A673 (cell line): ENCODE results near the gene ADAM17. TPM values are rescaled to one million over a fixed set of nuclear protein-coding genes. Genes with fewer than 3 reads are reported as not detected.
A peak's percentile ranks its signal among the peaks of the same experiment; 100 is the strongest.
"Not testable (repeated sequence)": the region's sequence is repeated elsewhere in the genome, so short reads cannot be mapped to it uniquely, and the experiment has no call there.

ENCODE experiments used
- BruUV-seq: library from RNA; stranded (reverse); fragments of 400-500 nt; replicated peaks from 2 replicates; lab custom pipeline; 2021; lab: Mats Ljungman, UMichigan
- CTCF ChIA-PET: fragments of 300-600 bp; sonication (Branson Sonifier 250); formaldehyde crosslinking; loops from one replicate; lab custom pipeline; 2022; ENCODE audit warnings: antibody characterized with exemption; lab: Charles Lee
- POLR2A ChIA-PET: fragments of 300-600 bp; sonication (Branson Sonifier 250); formaldehyde crosslinking; loops from one replicate; lab custom pipeline; 2022; ENCODE audit warnings: antibody characterized with exemption; ENCODE audit not compliant: low non-redundant PET; lab: Charles Lee
- DNase-seq: peaks from one replicate; pipeline ENCODE4 v3.0.0-alpha.2; 2015; ENCODE audit warnings: low spot score
- H3K27ac ChIP-seq: fragments of 200-600 bp; sonication (generic); 2 replicates; pipeline ENCODE4 v1.5.1; 2016; ENCODE audit warnings: mixed run types, low read depth, mild to moderate bottlenecking, mixed read lengths, antibody characterized with exemption, low read length; ENCODE audit not compliant: poor library complexity, severe bottlenecking
- H3K27me3 ChIP-seq: fragments of 200-600 bp; sonication (generic); replicated peaks from 2 replicates; pipeline ENCODE4 v1.6.1; 2017; ENCODE audit warnings: mixed run types, low read depth, mild to moderate bottlenecking, mixed read lengths, antibody characterized with exemption, low read length; ENCODE audit not compliant: insufficient read depth, poor library complexity
- H3K36me3 ChIP-seq: fragments of 200-600 bp; sonication (generic); 2 replicates; pipeline ENCODE4 v1.6.1; 2016; ENCODE audit warnings: mixed run types, mild to moderate bottlenecking, mixed read lengths, antibody characterized with exemption, low read length; ENCODE audit not compliant: insufficient read depth, poor library complexity, severe bottlenecking
- H3K4me1 ChIP-seq: fragments of 200-600 bp; sonication (generic); 2 replicates; pipeline ENCODE4 v1.6.1; 2017; ENCODE audit warnings: mixed run types, mild to moderate bottlenecking, mixed read lengths, antibody characterized with exemption, low read length; ENCODE audit not compliant: insufficient read depth, poor library complexity, severe bottlenecking
- H3K4me3 ChIP-seq: fragments of 200-600 bp; sonication (generic); 2 replicates; pipeline ENCODE4 v1.5.1; 2016; ENCODE audit warnings: low read depth, mixed run types, mild to moderate bottlenecking, mixed read lengths, low read length; ENCODE audit not compliant: poor library complexity, severe bottlenecking
- H3K9me3 ChIP-seq: fragments of 200-600 bp; sonication (generic); 2 replicates; pipeline ENCODE4 v1.6.1; 2016; ENCODE audit warnings: mixed run types, low read depth, mild to moderate bottlenecking, mixed read lengths, antibody characterized with exemption, low read length; ENCODE audit not compliant: poor library complexity, severe bottlenecking
- CTCF ChIP-seq: fragments of 300-800, 200-600 bp; sonication (generic); conservative IDR thresholded peaks from 2 replicates; pipeline ENCODE4 v1.5.1; 2017; ENCODE audit warnings: low read depth, mild to moderate bottlenecking, antibody characterized with exemption, low read length, moderate library complexity, mixed read lengths
- EZH2 ChIP-seq: fragments of 200-600 bp; sonication (generic); IDR thresholded peaks from 2 replicates; pipeline ENCODE4 v1.6.1; 2017; ENCODE audit warnings: borderline replicate concordance, low read depth, mild to moderate bottlenecking, mixed read lengths, antibody characterized with exemption, low read length; ENCODE audit not compliant: poor library complexity, severe bottlenecking
- intact Hi-C: fragments of 100-400 bp; cut with micrococcal nuclease; formaldehyde crosslinking; loops from one replicate; pipeline ENCODE4 v1.10.0; 2022; ENCODE audit not compliant: unreplicated experiment
- total RNA-seq: library from RNA; stranded (reverse); gene quantifications from 2 replicates; pipeline ENCODE4 v1.2.3, GENCODE V29; 2021

Gene ADAM17
- total RNA-seq, 1 experiment from 2014 or later: 40.1 TPM

- Histone ChIP-seq H3K27ac (peak overlapping the region; percentile 16), H3K9me3 (no peaks in the 10 kb centered on the region), H3K36me3 (peaks cover 60% of the 10 kb centered on the region), H3K27me3 (no peaks in the 10 kb centered on the region), H3K4me1 (peaks cover 22% of the 10 kb centered on the region), H3K4me3 (no peak overlapping the region)
- DNase-seq: no peak
- CTCF ChIA-PET: no interaction called here
- TF ChIP-seq CTCF (no peak), EZH2 (no peak)
- no TSS peak for BruUV-seq
- intact Hi-C loops: no loop called here
- POLR2A ChIA-PET: no interaction called here
Observed at GRCh38 chr2:9590641-9591040, 35.0 kb upstream of the ADAM17 start.

GRCh38 chr2:9586465-9586864 is 30.8 kb upstream of the ADAM17 start:
- H3K27ac ChIP-seq: no peak overlapping the region
- intact Hi-C loops: no loop called here
- peaks cover 79% of the 10 kb centered on the region for H3K36me3 ChIP-seq

GRCh38 chr2:9585486-9585885 is 29.9 kb upstream of the ADAM17 start:
- H3K4me3 ChIP-seq: no peak overlapping the region
- TF ChIP-seq EZH2: no peak
- TF ChIP-seq CTCF: no peak
- no peak for DNase-seq
- H3K9me3 ChIP-seq: no peaks in the 10 kb centered on the region
- intact Hi-C loops: no loop called here
- peaks cover 71% of the 10 kb centered on the region for H3K36me3 ChIP-seq
- H3K27me3 ChIP-seq: no peaks in the 10 kb centered on the region
- no TSS peak for BruUV-seq
- peaks cover 7% of the 10 kb centered on the region for H3K4me1 ChIP-seq
- ChIA-PET POLR2A (no interaction called here), CTCF (no interaction called here)
- no peak overlapping the region for H3K27ac ChIP-seq

More at GRCh38 chr2:9586465-9586864, 30.8 kb upstream of the ADAM17 start:
- no peaks in the 10 kb centered on the region for H3K9me3 ChIP-seq
- BruUV-seq: no TSS peak
- no peak overlapping the region for H3K4me3 ChIP-seq
- peaks cover 7% of the 10 kb centered on the region for H3K4me1 ChIP-seq
- no peaks in the 10 kb centered on the region for H3K27me3 ChIP-seq
- POLR2A ChIA-PET: no interaction called here
- CTCF ChIA-PET: no interaction called here
- no peak for TF ChIP-seq CTCF
- no peak for TF ChIP-seq EZH2
- DNase-seq: no peak

GRCh38 chr2:9584902-9585301 is 29.3 kb upstream of the ADAM17 start:
- H3K4me3 ChIP-seq, POLR2A ChIA-PET, H3K27ac ChIP-seq, H3K4me1 ChIP-seq, CTCF ChIA-PET, intact Hi-C loops, H3K27me3 ChIP-seq, H3K9me3 ChIP-seq, DNase-seq, BruUV-seq: not testable (repeated sequence)
- H3K36me3 ChIP-seq: peaks cover 65% of the 10 kb centered on the region
